ENCODE results near the gene TIPARP. TPM values are rescaled to one million over a fixed set of nuclear protein-coding genes. Genes with fewer than 3 reads are reported as not detected.
"Not testable (repeated sequence)": the region's sequence is repeated elsewhere in the genome, so short reads cannot be mapped to it uniquely, and the experiment has no call there.

The TIPARP gene
- total RNA-seq, 3 donors from 2014 or later (not counting 1 experiment from before 2014, with no cell fraction given): 129 to 249 (median 147) TPM

DNA sequence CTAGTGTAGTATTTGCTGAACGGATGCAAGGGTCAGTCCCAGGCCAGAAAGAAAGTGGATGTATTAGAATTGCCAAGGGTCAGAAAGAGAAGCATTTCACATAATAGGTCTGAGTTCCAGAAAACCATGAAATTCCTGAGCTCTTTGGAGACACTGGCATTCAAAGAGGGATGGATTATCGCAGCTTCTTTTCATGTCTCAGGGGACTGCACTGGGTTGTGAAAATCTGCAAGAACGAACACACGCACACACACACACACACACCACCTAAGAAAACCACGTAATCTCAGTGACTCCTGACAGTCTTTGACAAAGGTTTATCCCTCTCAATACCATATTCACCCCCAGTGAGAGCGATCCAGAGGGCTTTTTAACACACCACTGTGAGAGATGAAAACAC is 57.9 kb downstream of the TIPARP start:
- H3K27me3 ChIP-seq (ENCODE audit: control insufficient read depth, insufficient read depth, low read length): no peaks in the 10 kb centered on the region
- Mint-ChIP-seq H3K4me3 (no peak overlapping the region), H3K27ac (no peak overlapping the region), H3K36me3 (no peaks in the 10 kb centered on the region), H3K4me1 (no peaks in the 10 kb centered on the region), H3K27me3 (ENCODE audit: low read depth in 2 of 2) (peaks cover 0 to 3% of the 10 kb centered on the region in 2 donors), H3K9me3 (peaks cover 0 to 2% of the 10 kb centered on the region in 2 donors)
- 58% methylated on average over 6 of the region's 6 CpGs for WGBS (ENCODE audit: insufficient coverage)
- no peaks in the 10 kb centered on the region for H3K4me1 ChIP-seq (ENCODE audit: control insufficient read depth, insufficient read depth, low read length)
- intact Hi-C loops (cut with micrococcal nuclease): no loop called here
- H3K9me3 ChIP-seq (ENCODE audit: control insufficient read depth, insufficient read depth, low read length): no peaks in the 10 kb centered on the region
- DNase-seq (no peak), ATAC-seq (no peak)
- no peaks in the 10 kb centered on the region for H3K36me3 ChIP-seq (ENCODE audit: control insufficient read depth, insufficient read depth, low read length)
- no peak overlapping the region for H3K27ac ChIP-seq (ENCODE audit: low read length)
- H3K4me3 ChIP-seq (ENCODE audit: low read length): no peak overlapping the region
- TF ChIP-seq, protein P1, sequence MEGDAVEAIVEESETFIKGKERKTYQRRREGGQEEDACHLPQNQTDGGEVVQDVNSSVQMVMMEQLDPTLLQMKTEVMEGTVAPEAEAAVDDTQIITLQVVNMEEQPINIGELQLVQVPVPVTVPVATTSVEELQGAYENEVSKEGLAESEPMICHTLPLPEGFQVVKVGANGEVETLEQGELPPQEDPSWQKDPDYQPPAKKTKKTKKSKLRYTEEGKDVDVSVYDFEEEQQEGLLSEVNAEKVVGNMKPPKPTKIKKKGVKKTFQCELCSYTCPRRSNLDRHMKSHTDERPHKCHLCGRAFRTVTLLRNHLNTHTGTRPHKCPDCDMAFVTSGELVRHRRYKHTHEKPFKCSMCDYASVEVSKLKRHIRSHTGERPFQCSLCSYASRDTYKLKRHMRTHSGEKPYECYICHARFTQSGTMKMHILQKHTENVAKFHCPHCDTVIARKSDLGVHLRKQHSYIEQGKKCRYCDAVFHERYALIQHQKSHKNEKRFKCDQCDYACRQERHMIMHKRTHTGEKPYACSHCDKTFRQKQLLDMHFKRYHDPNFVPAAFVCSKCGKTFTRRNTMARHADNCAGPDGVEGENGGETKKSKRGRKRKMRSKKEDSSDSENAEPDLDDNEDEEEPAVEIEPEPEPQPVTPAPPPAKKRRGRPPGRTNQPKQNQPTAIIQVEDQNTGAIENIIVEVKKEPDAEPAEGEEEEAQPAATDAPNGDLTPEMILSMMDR (IDR thresholded peaks at IDR 0.05): no peak

DNA sequence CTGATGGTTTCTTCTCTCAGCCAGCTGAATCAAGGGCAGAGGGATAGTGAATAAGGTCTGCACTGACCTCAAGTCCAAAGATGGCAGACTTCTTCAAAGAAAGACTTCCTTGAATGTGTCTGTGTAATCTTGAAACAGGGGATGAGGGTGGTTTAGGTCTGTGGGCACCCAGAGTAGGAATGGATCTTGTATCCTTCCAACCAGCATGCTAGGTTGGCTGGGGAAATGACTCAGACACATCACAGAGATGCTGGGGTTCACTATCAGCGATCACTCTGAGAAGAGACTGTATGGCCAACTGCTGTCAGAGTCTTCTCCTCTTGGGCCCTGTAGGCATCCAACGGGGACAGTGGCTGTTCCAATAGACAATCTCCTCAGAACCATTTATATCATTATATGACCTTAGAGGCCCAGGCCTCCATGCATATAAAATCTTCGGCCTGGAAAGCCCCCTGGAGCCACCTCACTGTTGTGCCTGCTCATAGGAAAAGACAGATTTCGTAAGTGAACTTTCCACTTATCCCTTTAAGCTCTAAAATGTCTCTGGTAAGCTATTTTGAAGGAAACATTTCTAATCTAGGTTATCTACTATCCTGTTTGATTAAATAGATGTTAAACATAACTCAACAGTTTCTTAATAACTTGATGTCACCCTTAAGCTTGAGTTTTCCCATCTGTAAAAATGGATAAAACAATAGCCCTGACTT is 58.5 kb downstream of the TIPARP start:
- H3K27ac ChIP-seq (ENCODE audit: low read length): no peak overlapping the region
- no peaks in the 10 kb centered on the region for H3K9me3 ChIP-seq (ENCODE audit: control insufficient read depth, insufficient read depth, low read length)
- Mint-ChIP-seq H3K4me3 (no peak overlapping the region), H3K36me3 (no peaks in the 10 kb centered on the region), H3K27ac (no peak overlapping the region), H3K4me1 (no peaks in the 10 kb centered on the region), H3K9me3 (peaks cover 0 to 2% of the 10 kb centered on the region in 2 donors), H3K27me3 (ENCODE audit: low read depth in 2 of 2) (peaks cover 0 to 3% of the 10 kb centered on the region in 2 donors)
- H3K4me3 ChIP-seq (ENCODE audit: low read length): no peak overlapping the region
- intact Hi-C loops (cut with micrococcal nuclease): no loop called here
- no peaks in the 10 kb centered on the region for H3K27me3 ChIP-seq (ENCODE audit: control insufficient read depth, insufficient read depth, low read length)
- no peak for DNase-seq
- WGBS (ENCODE audit: insufficient coverage): 97% methylated on average over 4 of the region's 4 CpGs
- H3K36me3 ChIP-seq (ENCODE audit: control insufficient read depth, insufficient read depth, low read length): no peaks in the 10 kb centered on the region
- ATAC-seq: no peak
- H3K4me1 ChIP-seq (ENCODE audit: control insufficient read depth, insufficient read depth, low read length): no peaks in the 10 kb centered on the region
- TF ChIP-seq, protein P1 (IDR thresholded peaks at IDR 0.05): no peak

DNA sequence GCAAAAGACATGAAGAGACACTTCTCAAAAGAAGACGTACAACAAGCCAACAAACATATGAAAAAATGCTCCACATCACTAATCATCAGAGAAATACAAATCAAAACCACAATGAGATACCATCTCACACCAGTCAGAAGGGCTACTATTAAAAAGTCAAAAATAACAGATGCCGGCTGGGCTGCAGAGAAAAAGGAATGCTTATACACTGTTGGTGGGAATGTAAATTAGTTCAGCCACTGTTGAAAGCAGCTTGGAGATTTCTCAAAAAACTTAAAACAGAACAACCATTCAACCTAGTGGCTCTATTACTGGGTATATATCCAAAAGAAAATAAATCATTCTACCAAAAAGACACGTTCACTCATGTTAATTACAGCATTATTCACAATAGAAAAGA is 60.3 kb downstream of the TIPARP start:
- intact Hi-C loops (cut with micrococcal nuclease); H3K4me3 ChIP-seq (ENCODE audit: low read length); H3K9me3 ChIP-seq (ENCODE audit: control insufficient read depth, insufficient read depth, low read length); H3K27me3 ChIP-seq (ENCODE audit: control insufficient read depth, insufficient read depth, low read length); H3K27ac ChIP-seq (ENCODE audit: low read length); H3K27ac Mint-ChIP-seq; DNase-seq; H3K4me3 Mint-ChIP-seq; H3K36me3 ChIP-seq (ENCODE audit: control insufficient read depth, insufficient read depth, low read length); H3K36me3 Mint-ChIP-seq; H3K9me3 Mint-ChIP-seq; H3K4me1 ChIP-seq (ENCODE audit: control insufficient read depth, insufficient read depth, low read length); ATAC-seq; H3K27me3 Mint-ChIP-seq (ENCODE audit: low read depth in 2 of 2); H3K4me1 Mint-ChIP-seq: not testable (repeated sequence)
- 0% methylated on average over 1 of the region's 3 CpGs for WGBS (ENCODE audit: insufficient coverage)

DNA sequence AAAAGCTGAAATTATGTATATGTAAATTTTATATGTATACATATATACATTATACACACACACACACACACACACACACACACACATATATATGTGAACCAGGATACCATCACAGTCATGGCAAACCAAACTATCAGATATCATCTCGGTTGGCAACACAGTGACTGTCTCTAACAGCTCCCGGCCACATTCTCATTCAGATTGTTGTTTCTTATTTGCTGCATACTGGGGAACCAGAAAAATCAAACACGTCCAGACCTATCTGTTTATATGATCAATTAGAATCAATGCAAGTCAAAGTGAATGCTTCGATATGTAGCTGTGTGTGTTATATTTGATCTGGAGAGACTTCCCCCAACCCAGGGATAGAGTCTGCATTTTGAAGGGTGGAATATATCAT is 61.1 kb downstream of the TIPARP start:
- H3K27ac Mint-ChIP-seq: no peak overlapping the region
- no peaks in the 10 kb centered on the region for H3K9me3 ChIP-seq (ENCODE audit: control insufficient read depth, insufficient read depth, low read length)
- peaks cover 0 to 2% of the 10 kb centered on the region in 2 donors for H3K9me3 Mint-ChIP-seq
- ATAC-seq (no peak), DNase-seq (no peak)
- H3K4me3 Mint-ChIP-seq: no peak overlapping the region
- H3K4me1 ChIP-seq (ENCODE audit: control insufficient read depth, insufficient read depth, low read length): no peaks in the 10 kb centered on the region
- H3K27me3 ChIP-seq (ENCODE audit: control insufficient read depth, insufficient read depth, low read length): no peaks in the 10 kb centered on the region
- no peaks in the 10 kb centered on the region for H3K36me3 Mint-ChIP-seq
- H3K27me3 Mint-ChIP-seq (ENCODE audit: low read depth in 2 of 2): peaks cover 0 to 3% of the 10 kb centered on the region in 2 donors
- H3K4me3 ChIP-seq (ENCODE audit: low read length): no peak overlapping the region
- no peak overlapping the region for H3K27ac ChIP-seq (ENCODE audit: low read length)
- no peaks in the 10 kb centered on the region for H3K36me3 ChIP-seq (ENCODE audit: control insufficient read depth, insufficient read depth, low read length)
- 98% methylated on average over 3 of the region's 4 CpGs for WGBS (ENCODE audit: insufficient coverage)
- intact Hi-C loops (cut with micrococcal nuclease): no loop called here
- H3K4me1 Mint-ChIP-seq: no peaks in the 10 kb centered on the region
- TF ChIP-seq, protein P1 (IDR thresholded peaks at IDR 0.05): no peak

DNA sequence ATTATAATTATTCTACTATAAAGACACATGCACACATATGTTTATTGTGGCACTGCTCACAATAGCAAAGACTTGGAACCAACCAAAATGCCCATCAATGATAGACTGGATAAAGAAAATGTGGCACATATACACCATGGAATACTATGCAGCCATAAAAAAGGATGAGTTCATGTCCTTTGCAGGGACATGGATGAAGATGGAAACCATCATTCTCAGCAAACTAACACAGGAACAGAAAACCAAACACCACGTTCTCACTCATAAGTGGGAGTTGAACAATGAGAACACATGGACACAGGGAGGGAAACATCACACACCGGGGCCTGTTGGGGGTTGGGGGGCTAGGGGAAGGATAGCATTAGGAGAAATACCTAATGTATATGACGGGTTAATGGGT is 62.7 kb downstream of the TIPARP start:
- no CpG with 5 or more reads among the region's 3 CpGs for WGBS (ENCODE audit: insufficient coverage)
- intact Hi-C loops (cut with micrococcal nuclease); ATAC-seq: not testable (repeated sequence)

More for the DNA sequence above, 62.7 kb downstream of the TIPARP start:
- H3K36me3 Mint-ChIP-seq; H3K9me3 Mint-ChIP-seq; H3K4me3 Mint-ChIP-seq; H3K27ac ChIP-seq (ENCODE audit: low read length); H3K36me3 ChIP-seq (ENCODE audit: control insufficient read depth, insufficient read depth, low read length); H3K4me3 ChIP-seq (ENCODE audit: low read length); H3K27me3 ChIP-seq (ENCODE audit: control insufficient read depth, insufficient read depth, low read length); H3K4me1 ChIP-seq (ENCODE audit: control insufficient read depth, insufficient read depth, low read length); H3K4me1 Mint-ChIP-seq; H3K27me3 Mint-ChIP-seq (ENCODE audit: low read depth in 2 of 2); H3K27ac Mint-ChIP-seq; DNase-seq; H3K9me3 ChIP-seq (ENCODE audit: control insufficient read depth, insufficient read depth, low read length): not testable (repeated sequence)
